DMS79 treated with DMSO at 0.1 percent for 48 hours (cell line): ENCODE measurements around the gene IL1RAP.
"Not testable (repeated sequence)": the region's sequence is repeated elsewhere in the genome, so short reads cannot be mapped to it uniquely, and the experiment has no call there.

Source experiments
- DNase-seq: peaks from one replicate; lab custom pipeline; 2025; lab: John Stamatoyannopoulos, UW

Gene IL1RAP, protein sequence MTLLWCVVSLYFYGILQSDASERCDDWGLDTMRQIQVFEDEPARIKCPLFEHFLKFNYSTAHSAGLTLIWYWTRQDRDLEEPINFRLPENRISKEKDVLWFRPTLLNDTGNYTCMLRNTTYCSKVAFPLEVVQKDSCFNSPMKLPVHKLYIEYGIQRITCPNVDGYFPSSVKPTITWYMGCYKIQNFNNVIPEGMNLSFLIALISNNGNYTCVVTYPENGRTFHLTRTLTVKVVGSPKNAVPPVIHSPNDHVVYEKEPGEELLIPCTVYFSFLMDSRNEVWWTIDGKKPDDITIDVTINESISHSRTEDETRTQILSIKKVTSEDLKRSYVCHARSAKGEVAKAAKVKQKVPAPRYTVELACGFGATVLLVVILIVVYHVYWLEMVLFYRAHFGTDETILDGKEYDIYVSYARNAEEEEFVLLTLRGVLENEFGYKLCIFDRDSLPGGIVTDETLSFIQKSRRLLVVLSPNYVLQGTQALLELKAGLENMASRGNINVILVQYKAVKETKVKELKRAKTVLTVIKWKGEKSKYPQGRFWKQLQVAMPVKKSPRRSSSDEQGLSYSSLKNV

GRCh38 chr3:190513409-190514370, at the start of gene IL1RAP:
IL1RAP (plus strand) TSS chr3:190514085; CDS start chr3:190564290, 50,205 bp downstream.
- DNase-seq = peak; percentile 21

DNA sequence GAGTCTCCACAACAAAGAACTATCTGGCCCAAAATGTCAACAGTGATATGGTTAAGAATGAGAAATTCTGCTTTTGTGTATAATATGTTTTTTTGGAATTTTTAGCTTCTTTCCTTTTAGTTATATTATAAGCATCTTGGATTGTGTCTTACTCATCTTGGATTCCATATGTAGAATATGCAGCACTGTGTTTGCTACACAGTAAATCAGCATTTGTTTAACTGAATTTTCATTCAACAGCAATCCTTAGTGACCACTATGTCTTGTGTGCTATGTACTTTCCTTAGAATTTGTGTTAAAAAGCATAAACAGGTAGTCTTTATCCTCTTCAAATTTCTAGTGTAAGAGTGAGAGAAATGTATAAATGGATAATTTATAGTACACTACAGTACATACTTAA, 46.0 kb upstream of the IL1RAP start:
- DNase-seq = no peak

DNA sequence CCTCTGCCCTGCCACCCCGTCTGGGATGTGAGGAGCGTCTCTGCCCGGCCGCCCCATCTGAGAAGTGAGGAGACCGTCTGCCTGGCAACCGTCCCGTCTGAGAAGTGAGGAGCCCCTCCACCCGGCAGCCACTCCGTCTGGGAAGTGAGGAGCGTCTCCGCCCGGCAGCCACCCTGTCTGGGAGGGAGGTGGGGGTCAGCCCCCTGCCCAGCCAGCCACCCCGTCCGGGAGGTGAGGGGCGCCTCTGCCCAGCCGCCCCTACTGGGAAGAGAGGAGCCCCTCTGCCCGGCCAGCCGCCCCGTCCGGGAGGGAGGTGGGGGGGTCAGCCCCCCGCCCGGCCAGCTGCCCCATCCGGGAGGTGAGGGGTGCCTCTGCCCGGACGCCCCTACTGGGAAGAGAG, 40.6 kb upstream of the IL1RAP start:
- DNase-seq = not testable (repeated sequence)

GRCh38 chr3:190481779-190482178, 32.1 kb upstream of the IL1RAP start:
- DNase-seq = no peak

GRCh38 chr3:190485830-190486532, 27.9 kb upstream of the IL1RAP start:
- no peak for DNase-seq

- DNase-seq = no peak
Observed at GRCh38 chr3:190486533-190486864, 27.4 kb upstream of the IL1RAP start.

GRCh38 chr3:190486908-190487607, 26.8 kb upstream of the IL1RAP start:
- DNase-seq = no peak

DNA sequence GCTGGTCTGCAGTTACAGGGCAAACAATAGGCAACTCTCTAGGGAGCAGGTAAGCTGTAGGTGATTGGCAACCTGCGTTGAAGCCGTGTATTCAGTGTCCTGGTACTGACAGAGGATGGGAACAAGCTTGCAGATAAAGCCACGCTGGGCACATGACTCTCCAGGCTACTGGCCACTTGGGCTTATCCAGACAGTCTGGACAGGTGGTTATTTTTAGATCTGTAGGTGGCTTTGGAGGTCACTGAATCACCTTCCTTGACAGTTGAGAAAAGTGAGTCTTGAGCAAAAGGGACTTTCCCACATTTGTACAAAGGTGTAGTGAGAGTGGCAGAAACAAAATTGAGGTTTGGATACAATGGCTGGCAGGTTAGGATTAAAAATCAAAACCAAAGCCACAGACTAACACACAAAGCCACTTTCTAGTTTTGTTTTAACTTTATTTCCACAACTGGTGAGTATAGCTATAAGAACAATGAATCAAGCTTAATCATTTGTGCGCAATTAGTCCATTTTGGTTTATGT, 22.3 kb upstream of the IL1RAP start:
- no peak for DNase-seq

DNA sequence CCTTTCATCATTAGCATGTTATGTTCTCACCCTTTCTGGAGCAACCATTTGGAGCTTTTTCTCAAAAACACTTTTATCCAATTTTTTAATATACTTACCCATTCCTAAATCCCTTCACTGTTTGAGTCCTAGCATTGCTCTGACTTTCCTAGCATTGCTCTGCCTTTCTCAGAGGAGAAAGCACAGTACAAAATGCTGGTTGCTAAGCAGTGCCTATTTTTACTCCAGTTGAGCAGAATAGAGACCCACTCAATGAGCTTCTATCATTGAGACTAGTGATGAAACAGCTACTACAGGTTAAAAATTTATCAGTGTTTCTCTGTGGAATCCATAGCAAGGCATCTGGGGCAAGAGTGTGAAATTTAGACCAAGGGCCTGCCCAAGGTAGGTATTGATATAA, 21.8 kb upstream of the IL1RAP start:
- no peak for DNase-seq

DNA sequence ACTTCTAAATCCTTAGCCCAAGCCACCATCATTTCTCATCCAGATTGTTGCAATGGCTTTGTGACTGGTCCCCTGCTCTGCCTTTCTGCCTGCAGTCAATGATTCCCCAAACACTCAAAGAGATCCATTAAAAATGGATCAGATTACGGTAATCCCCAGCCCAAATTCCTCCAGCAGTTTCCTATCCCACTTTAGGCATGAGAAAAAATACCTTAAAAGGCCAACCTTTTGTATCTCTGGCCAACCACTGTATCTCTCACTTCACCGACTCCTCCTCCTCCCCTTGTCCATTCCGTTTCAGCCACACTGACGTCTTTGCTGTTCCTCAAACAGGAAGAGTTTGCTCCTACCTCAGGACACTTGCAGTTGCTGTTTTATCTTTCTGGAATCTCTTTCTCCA, 20.9 kb upstream of the IL1RAP start:
- no peak for DNase-seq

DNA sequence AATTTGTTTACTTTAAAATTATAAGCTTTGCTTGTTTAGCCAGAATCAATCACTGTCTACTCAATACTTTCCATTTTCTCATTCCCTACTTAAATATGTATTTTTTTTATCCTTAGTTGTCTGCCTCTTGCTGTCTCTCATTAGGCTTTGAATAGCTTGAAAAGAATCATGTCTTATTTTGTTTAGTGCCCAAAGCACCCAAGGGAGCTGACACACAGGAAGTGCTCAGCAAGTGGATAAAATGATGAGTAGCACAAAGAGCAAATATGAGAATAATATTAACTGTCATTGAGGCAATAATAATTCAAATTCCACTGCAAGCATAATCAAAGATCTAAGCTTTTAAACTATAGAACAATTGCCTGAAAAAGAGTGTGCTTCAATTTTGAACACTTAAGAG, 19.0 kb upstream of the IL1RAP start:
- DNase-seq = no peak

GRCh38 chr3:190495354-190495753, 18.5 kb upstream of the IL1RAP start:
- no peak for DNase-seq

DNA sequence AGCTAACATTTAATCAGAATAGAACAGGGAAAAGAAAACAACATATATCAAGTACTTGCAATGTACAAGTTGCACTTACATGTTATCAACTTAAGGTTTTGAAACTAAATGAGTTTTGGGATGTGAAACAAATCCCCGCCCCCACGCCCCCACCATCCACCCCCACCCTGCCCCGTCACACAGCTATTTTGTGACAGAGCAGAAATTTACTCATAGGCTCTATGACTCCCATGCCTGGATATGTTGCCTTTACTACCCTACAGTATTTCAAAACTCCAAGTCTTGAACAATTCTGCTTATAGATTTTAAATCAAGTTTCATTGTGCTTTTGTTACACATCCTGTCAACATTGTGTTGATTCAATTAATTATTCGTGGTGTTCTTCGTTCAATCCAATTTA, 18.1 kb upstream of the IL1RAP start:
- DNase-seq = no peak

GRCh38 chr3:190496859-190497258, 17.0 kb upstream of the IL1RAP start:
- DNase-seq = no peak

- no peak for DNase-seq
Observed at GRCh38 chr3:190497811-190498210, 16.1 kb upstream of the IL1RAP start.

DNA sequence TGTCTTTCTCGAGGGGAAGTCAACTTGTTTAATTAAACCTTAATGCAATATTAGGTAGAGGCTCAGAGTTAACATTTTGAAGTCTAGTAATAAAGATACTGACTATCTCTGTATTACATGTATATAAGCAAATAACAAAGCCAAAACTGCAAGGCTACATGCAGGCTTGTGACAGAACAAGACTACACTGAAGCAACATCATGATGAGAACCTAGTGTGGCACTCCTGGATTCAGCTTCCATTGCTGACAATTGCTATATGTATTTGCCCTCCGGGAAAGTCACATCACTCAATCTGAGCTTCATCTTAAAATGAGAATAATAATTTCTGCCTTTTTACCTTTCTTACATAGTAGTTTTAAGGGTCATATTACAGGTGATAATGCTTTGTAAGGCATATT, 15.6 kb upstream of the IL1RAP start:
- no peak for DNase-seq

DNA sequence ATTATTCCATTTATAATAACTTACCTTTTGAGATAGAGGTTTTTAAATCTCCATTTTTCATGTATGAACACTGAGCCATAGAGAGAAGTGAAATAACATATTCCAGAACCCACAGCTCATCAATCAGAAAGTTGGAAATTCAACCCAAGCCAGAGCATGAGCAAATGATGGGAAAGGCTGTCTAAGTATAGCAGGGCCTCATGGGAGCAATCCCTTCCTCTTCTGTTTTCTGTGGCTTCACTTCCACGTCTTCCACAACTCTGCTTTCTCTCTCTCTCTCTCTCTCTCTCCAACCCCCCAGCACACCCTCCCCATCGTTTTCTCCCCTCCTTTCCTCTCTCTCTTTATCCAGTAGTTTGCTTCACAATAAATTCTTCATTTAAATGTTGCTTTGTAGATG, 14.8 kb upstream of the IL1RAP start:
- DNase-seq = no peak

DNA sequence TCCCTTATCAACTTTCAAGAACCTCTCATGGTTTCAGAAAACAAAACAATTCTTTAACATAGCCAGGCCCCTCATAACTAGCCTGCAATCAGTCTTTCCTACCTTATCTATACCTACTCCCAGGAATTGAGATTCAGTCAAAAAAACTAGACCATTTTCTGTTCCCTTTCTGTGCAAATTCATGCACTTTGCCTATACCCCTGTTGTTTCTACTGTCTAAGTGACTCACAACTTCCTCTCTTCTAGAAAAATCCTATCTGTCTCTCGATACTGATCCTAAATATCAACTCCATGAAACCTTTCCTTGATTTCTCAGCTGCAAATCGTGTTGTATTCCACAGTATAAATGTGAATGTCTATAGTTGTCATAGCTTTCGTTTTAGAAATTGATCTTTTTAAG, 10.9 kb upstream of the IL1RAP start:
- no peak for DNase-seq

DNA sequence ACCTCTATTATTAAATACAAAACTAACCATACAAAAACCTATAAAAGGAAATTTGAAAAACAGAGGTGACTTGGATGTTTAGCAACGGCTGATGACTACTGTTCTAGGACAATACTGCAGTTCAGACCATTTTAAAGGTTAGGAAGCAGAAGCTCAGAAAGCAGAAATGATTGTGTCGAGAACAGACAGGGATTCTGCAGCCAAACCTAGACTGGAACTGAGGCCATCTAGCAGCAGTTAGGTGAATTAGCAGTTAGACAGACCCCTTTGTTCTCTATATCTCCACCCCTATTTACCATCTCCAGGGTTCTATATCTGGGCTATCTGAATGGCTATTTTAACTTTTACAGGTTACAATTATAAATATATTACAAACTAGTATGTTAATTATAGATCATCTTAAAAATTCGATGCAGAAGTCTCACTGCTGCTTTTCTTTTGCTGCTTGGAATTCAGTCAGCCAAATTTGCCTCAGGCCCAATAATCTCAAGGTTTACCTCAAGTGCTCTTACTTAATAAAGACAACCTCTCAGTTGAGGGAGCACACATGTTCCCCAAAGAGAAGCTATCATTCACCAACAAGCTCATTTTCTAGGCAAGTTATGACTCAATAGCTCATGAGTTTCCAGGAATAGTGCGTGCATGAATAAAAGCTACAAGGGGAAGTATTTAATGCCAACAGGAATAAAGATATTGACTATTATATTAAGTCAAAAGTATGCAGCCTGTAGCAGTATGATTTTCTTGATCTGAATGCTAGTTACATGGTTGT, 9.3 kb upstream of the IL1RAP start:
- no peak for DNase-seq

- DNase-seq = no peak
Observed at GRCh38 chr3:190505381-190506003, 8.4 kb upstream of the IL1RAP start.
